ENCODE measurements around the gene PARL.

DNA sequence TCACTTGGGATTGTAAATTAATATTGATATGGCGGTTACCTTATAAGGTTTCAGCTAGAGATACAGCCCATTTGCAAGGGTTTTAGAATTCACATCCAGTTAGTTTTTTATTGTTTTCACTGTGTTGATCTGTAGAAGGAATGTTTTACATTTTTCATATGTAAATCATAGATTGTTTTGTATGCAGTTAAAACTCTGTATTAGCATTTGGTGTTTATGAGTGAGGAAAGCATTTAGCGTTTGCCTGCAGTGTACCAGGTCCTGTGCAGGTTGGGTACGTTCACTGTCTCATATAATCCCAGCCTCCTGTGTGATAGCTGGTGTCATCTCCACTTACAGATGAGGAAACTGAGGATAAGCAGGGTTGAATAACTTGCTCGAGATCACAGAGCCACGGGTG is 83.1 kb downstream of the PARL start:
- TF ChIP-seq POLR2A (IDR thresholded peaks at IDR 0.05; ENCODE audit: low read depth, low read length), result no peak
- no peak for TF ChIP-seq POLR2AphosphoS5 (IDR thresholded peaks at IDR 0.05; ENCODE audit: low read depth, low read length)
